Measurements from ENCODE around the gene WWOX.

DNA sequence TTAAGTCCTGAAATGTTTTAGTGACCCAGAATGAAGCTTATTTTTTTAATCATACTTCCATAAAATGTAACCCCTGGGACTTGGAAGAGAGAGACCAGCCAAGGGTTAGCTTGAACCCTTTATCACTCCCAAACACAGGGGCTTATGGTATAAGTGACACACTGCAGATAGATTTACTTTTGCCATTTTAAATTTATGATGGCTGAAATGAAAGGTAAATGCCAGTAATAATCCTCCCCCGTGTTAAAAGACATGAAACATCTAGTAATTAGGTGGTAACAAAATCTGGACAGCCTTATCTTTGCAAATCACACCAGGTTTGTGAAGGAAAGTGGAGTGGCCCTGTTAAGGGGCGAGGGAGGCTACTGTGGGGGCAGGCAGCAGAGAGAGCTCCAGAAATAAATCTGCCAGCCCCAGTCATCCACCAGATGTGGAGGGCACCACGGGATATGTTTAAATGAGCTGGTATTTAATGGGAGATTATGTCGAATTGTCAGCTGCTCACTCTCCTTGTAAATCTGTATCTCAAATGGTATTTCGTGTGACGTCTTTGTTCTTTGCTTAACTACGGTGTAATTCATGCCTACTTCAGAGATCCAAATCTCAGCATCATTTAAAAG lies 326.5 kb downstream of the WWOX start:
- TF ChIP-seq, protein P1, sequence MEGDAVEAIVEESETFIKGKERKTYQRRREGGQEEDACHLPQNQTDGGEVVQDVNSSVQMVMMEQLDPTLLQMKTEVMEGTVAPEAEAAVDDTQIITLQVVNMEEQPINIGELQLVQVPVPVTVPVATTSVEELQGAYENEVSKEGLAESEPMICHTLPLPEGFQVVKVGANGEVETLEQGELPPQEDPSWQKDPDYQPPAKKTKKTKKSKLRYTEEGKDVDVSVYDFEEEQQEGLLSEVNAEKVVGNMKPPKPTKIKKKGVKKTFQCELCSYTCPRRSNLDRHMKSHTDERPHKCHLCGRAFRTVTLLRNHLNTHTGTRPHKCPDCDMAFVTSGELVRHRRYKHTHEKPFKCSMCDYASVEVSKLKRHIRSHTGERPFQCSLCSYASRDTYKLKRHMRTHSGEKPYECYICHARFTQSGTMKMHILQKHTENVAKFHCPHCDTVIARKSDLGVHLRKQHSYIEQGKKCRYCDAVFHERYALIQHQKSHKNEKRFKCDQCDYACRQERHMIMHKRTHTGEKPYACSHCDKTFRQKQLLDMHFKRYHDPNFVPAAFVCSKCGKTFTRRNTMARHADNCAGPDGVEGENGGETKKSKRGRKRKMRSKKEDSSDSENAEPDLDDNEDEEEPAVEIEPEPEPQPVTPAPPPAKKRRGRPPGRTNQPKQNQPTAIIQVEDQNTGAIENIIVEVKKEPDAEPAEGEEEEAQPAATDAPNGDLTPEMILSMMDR (IDR thresholded peaks at IDR 0.05) = no peak
- TF ChIP-seq EZH2 (IDR thresholded peaks at IDR 0.05; ENCODE audit: borderline replicate concordance, insufficient read depth, low read depth, low read length, poor library complexity, severe bottlenecking) = no peak
